OCI-LY7 (cell line): Measurements from ENCODE around the gene DIO1. TPM values are rescaled to one million over a fixed set of nuclear protein-coding genes. Genes with fewer than 3 reads are reported as not detected.

ENCODE experiments used
- BruUV-seq: library from RNA; stranded (reverse); fragments of 400-500 nt; replicated peaks from 2 replicates; lab custom pipeline; 2021; lab: Mats Ljungman, UMichigan
- CTCF ChIA-PET: fragments of 300-600 bp; sonication (Branson Sonifier 250); formaldehyde crosslinking; loops from one replicate; lab custom pipeline; 2022; ENCODE audit warnings: antibody characterized with exemption; ENCODE audit not compliant: unreplicated experiment; lab: Charles Lee
- POLR2A ChIA-PET: fragments of 300-600 bp; sonication (Branson Sonifier 250); formaldehyde crosslinking; loops from one replicate; lab custom pipeline; 2022; ENCODE audit warnings: antibody characterized with exemption; lab: Charles Lee
- DNase-seq: peaks from one replicate; pipeline ENCODE4 v3.0.0-alpha.2; 2015; ENCODE audit warnings: low spot score
- H2AFZ ChIP-seq: fragments of 200-600 bp; sonication (generic), shearing (Covaris generic); 2 replicates; pipeline ENCODE4 v1.6.1; 2014; ENCODE audit warnings: mild to moderate bottlenecking, antibody characterized with exemption, low read length, moderate library complexity
- H3K27ac ChIP-seq: fragments of 200-600 bp; sonication (generic); 2 replicates; pipeline ENCODE4 v1.5.1; 2014; ENCODE audit warnings: mixed run types, low read depth, mild to moderate bottlenecking, moderate library complexity, low read length, inconsistent platforms; ENCODE audit not compliant: poor library complexity, severe bottlenecking
- H3K36me3 ChIP-seq: fragments of 200-600 bp; sonication (generic); 2 replicates; pipeline ENCODE4 v1.6.1; 2014; ENCODE audit warnings: mild to moderate bottlenecking, antibody characterized with exemption, low read length, moderate library complexity, mixed read lengths; ENCODE audit not compliant: insufficient read depth
- H3K4me1 ChIP-seq: fragments of 200-600 bp; sonication (generic); 2 replicates; pipeline ENCODE4 v1.5.1; 2014; ENCODE audit warnings: mild to moderate bottlenecking, low read length; ENCODE audit not compliant: insufficient read depth, poor library complexity, severe bottlenecking
- H3K4me2 ChIP-seq: fragments of 200-600 bp; sonication (generic); 2 replicates; pipeline ENCODE4 v1.6.1; 2014; ENCODE audit warnings: mild to moderate bottlenecking, low read length
- H3K4me3 ChIP-seq: fragments of 200-600 bp; sonication (generic); 2 replicates; pipeline ENCODE4 v1.5.1; 2014; ENCODE audit warnings: mild to moderate bottlenecking, low read depth, low read length; ENCODE audit not compliant: poor library complexity, severe bottlenecking
- H3K79me2 ChIP-seq: fragments of 200-600 bp; sonication (generic); 2 replicates; pipeline ENCODE4 v1.6.1; 2016; ENCODE audit warnings: low read depth, mild to moderate bottlenecking, low read length, moderate library complexity, mixed read lengths; ENCODE audit not compliant: insufficient read depth
- H3K9me2 ChIP-seq: fragments of 200-600 bp; sonication (generic); 2 replicates; pipeline ENCODE4 v1.6.1; 2016; ENCODE audit warnings: mild to moderate bottlenecking, low read length, mixed read lengths; ENCODE audit not compliant: insufficient read depth
- H3K9me3 ChIP-seq: fragments of 200-600 bp; sonication (generic); 2 replicates; pipeline ENCODE4 v1.6.1; 2014; ENCODE audit warnings: mild to moderate bottlenecking, mixed run types, low read length, mixed read lengths
- H4K20me1 ChIP-seq: fragments of 200-600 bp; sonication (generic); 2 replicates; pipeline ENCODE4 v1.6.1; 2014; ENCODE audit warnings: mild to moderate bottlenecking, antibody characterized with exemption, low read length, moderate library complexity, mixed read lengths; ENCODE audit not compliant: insufficient read depth
- CTCF ChIP-seq: fragments of 200-600 bp; sonication (generic); conservative IDR thresholded peaks from 2 replicates; pipeline ENCODE4 v1.5.1; 2014; ENCODE audit warnings: mild to moderate bottlenecking, antibody characterized with exemption, low read length, moderate library complexity, mixed read lengths
- EZH2phosphoT487 ChIP-seq: fragments of 200-600 bp; sonication (generic); IDR thresholded peaks from 2 replicates; pipeline ENCODE4 v1.6.1; 2018; ENCODE audit warnings: low read depth, borderline replicate concordance, mild to moderate bottlenecking, mixed run types, antibody characterized with exemption, low read length, moderate library complexity, mixed read lengths
- intact Hi-C: fragments of 100-400 bp; cut with micrococcal nuclease; formaldehyde crosslinking; loops from one replicate; pipeline ENCODE4 v1.10.0; 2022; ENCODE audit not compliant: unreplicated experiment
- total RNA-seq, 2 experiments: library from RNA; depleted of rRNA in 1 of 2; stranded (reverse); fragments of >200 nt in 1 of 2; shearing (Covaris generic) in 1 of 2; gene quantifications; 2 replicates each; pipeline ENCODE4 v1.2.3, GENCODE V29; 2014 to 2022

DIO1 gene
- total RNA-seq, 2 experiments from 2014 or later = not detected

- intact Hi-C loops = loop anchor here (1.0 to 10.0 kb wide), 3 partner anchors 88 to 204 kb away; no protein-coding TSS in a partner anchor
- POLR2A ChIA-PET = interaction anchor here (0.6 to 1.4 kb wide), 3 partner anchors 22 to 84 kb away, joined by 3 to 8 read pairs (median 5); partner anchors contain the start of genes IFT25 and NDC1
- CTCF ChIA-PET = interaction anchor here (0.7 to 3.0 kb wide), 5 partner anchors 84 to 99 kb away, joined by 3 to 15 read pairs (median 5); partner anchors contain the start of gene IFT25
- no peak overlapping the region for H3K4me2 ChIP-seq
- no TSS peak for BruUV-seq
- no peak overlapping the region for H3K4me3 ChIP-seq
- H2AFZ ChIP-seq = no peak overlapping the region
- H3K36me3 ChIP-seq = peaks cover 7% of the 10 kb centered on the region; the same call in 1 of the 2 replicates
- H3K4me1 ChIP-seq = peaks cover 14% of the 10 kb centered on the region
- H3K79me2 ChIP-seq = no peaks in the 10 kb centered on the region
- DNase-seq = peak; percentile 75
- TF ChIP-seq CTCF (peak; percentile 95), EZH2phosphoT487 (no peak)
- no peaks in the 10 kb centered on the region for H3K9me2 ChIP-seq
- no peaks in the 10 kb centered on the region for H4K20me1 ChIP-seq
- no peaks in the 10 kb centered on the region for H3K9me3 ChIP-seq
- H3K27ac ChIP-seq = no peak overlapping the region
Measured at GRCh38 chr1:53860967-53861411, 33.0 kb upstream of the DIO1 start.

GRCh38 chr1:53862507-53862906, 31.5 kb upstream of the DIO1 start:
- ChIA-PET CTCF (interaction anchor here (0.6 kb wide), 1 partner anchor 83 kb away, joined by 3 read pairs; the partner anchor contains the start of gene LRRC42), POLR2A (interaction anchor here (0.6 kb wide), 1 partner anchor 105 kb away, joined by 3 read pairs; no protein-coding TSS in a partner anchor)
- H4K20me1 ChIP-seq = no peaks in the 10 kb centered on the region
- H3K27ac ChIP-seq = no peak overlapping the region
- no TSS peak for BruUV-seq
- H3K79me2 ChIP-seq = no peaks in the 10 kb centered on the region
- H3K4me2 ChIP-seq = peak overlapping the region; percentile 36
- H2AFZ ChIP-seq = 0 out of 2 replicates have a peak overlapping the region, but pooled peaks have one; percentile 0
- no peak overlapping the region for H3K4me3 ChIP-seq
- TF ChIP-seq EZH2phosphoT487 (no peak), CTCF (no peak)
- H3K9me3 ChIP-seq = no peaks in the 10 kb centered on the region
- peak; percentile 32 for DNase-seq
- intact Hi-C loops = loop anchor here (10.0 kb wide), 1 partner anchor 202 kb away; no protein-coding TSS in a partner anchor
- peaks cover 14% of the 10 kb centered on the region for H3K4me1 ChIP-seq
- no peaks in the 10 kb centered on the region for H3K36me3 ChIP-seq
- H3K9me2 ChIP-seq = no peaks in the 10 kb centered on the region

GRCh38 chr1:53868565-53868964, 25.4 kb upstream of the DIO1 start:
- Histone ChIP-seq H3K27ac (no peak overlapping the region), H3K9me3 (no peaks in the 10 kb centered on the region), H3K4me2 (no peak overlapping the region), H3K9me2 (no peaks in the 10 kb centered on the region), H2AFZ (no peak overlapping the region), H3K4me3 (no peak overlapping the region), H4K20me1 (no peaks in the 10 kb centered on the region), H3K36me3 (peaks cover 12% of the 10 kb centered on the region; the same call in 1 of the 2 replicates), H3K79me2 (no peaks in the 10 kb centered on the region), H3K4me1 (peaks cover 8% of the 10 kb centered on the region)
- DNase-seq = no peak
- ChIA-PET CTCF (no interaction called here), POLR2A (interaction anchor here (1.0 to 1.5 kb wide), 3 partner anchors 10 to 32 kb away, joined by 4 to 7 read pairs (median 4); no protein-coding TSS in a partner anchor)
- BruUV-seq = no TSS peak
- TF ChIP-seq EZH2phosphoT487 (no peak), CTCF (no peak)
- intact Hi-C loops = loop anchor here (10.0 kb wide), 1 partner anchor 196 kb away; no protein-coding TSS in a partner anchor
